SHP77 (cell line): ENCODE measurements around the gene SYNGR1.
A peak's percentile ranks its signal among the peaks of the same experiment; 100 is the strongest.
"Not testable (repeated sequence)": the region's sequence is repeated elsewhere in the genome, so short reads cannot be mapped to it uniquely, and the experiment has no call there.

Source experiments
- DNase-seq, 2 experiments: peaks; one replicate each; lab custom pipeline; 2025; lab: John Stamatoyannopoulos, UW

The SYNGR1 gene

DNA sequence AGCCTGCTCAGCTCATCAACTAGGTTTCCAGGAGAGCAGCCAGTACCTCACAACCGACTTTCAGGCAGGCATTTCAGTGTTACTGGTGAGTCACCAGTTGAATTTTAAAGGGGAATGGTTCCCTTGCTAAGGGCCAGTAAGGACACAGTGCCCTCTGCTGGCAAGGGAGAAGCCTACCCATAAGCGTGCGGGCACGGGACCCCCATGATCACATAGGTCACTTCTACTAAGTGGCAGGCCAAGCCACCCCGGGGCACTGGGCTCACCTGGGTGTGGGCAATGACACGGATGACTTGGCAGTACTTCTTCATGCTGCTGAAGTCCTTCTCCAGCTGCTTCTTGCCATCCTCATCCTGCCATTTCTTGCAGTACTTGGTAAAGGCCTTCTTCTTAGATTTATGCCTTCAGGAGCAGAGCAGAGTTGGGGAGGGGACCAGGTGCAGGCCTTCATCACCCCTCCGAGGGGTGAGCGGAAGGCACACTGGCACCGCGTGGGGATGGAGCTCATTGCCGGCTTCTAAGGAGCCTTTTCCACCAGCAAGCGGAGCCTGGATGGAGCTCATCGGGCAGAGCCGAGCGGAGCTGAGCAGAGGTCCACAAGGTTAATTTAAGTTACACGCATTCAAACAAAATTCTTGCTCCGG, 33.2 kb upstream of the SYNGR1 start:
- peak; percentile 40 to 70 for DNase-seq

DNA sequence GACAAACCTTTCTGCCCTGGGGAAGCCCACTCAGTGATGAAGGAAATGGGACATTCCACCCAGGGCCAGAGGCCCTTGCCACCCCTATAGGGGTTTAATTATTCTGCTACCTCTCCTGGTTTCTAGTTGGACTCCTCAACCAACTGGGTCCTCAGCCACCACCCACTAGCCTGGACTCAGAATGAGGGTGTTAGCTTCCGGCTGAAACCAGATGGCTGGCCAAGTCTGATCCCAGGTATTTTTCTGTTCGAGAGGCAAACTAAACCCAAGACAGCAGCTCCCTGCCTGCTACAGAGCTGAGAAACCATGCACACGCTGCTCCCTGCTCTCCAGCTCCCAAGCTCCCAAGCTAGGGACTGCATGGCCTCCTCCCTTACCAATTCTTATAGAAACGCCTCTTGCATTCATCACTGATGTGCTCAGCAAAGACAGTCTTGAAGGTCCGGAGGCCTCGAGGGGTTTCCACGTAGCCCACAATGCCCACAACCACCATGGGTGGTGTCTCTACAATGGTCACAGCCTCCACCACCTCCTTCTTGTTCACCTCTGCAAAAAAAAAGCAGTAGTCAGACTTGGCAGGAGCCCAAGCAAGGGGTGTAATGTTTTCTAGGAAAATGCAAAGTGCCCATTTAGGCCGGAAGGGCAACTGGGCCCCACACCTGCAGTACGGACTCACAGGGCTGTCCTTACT, 32.6 kb upstream of the SYNGR1 start:
- no peak for DNase-seq

DNA sequence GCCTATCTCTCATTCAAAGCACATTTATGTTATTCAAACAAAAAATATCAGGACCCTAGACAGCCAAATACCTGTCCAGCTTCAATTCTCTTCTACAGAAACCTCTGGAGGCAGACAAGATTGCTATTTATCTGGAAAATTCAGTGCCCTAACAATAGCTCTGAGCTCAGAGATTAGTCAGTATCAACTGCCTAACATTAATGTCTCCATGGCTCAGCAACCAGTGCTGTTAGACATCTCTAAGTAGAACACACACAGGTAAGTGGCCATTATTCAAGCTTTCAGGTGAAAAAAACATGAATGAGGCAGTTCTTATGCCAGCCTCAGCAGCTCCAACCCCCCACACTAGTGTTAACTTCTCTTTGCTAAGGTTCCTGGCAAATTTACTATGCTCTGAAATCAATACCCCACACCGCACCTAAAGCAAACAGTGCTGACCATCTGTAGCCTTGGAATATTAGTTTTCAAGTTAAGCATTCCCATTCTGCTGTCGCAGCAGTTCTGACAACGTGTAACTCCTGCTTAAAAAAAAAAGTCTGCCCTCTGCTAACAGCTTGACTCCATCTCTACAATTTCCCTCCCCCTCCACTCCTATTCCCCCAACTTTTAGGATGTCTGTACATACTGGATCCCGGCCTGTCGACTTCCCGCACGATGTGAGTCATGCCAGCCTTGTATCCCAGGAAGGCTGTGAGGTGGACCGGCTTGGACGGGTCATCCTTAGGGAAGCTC, 31.9 kb upstream of the SYNGR1 start:
- no peak for DNase-seq

DNA sequence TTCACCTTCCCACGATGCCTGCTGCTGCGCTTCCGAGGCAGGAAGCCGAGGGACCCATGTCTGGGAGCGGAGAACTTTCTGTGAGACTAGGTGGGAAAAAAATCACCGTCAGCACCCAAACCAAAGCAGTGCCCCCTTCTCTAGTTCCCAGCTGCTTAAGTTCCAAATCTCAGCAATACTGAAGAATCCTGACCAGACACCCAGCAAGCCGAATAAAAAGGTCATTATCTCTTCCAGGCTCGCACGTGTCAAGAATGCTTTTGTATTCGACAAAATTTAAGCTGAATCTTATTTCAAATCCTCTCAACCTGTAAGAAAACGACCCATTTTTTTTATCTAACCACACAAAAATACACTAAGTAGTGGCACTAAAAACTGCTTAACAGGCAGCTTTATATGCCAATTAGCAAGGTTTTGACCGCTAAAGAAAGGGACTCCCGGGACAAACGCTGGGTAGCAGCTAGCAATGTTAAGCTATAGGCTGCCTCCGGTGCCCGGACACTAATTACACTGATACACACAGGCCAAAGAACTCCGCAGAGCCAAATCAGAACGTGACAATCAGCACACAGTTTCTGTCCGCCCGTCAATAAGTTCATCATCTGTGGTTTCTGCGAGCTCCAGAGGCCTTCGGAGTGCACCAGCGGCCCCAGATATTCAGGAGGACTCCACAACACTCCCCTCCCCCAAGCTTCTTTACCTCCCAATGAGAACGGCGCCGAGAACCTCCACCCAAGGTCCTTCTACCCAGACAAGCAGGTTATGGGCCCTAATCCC, 31.1 kb upstream of the SYNGR1 start:
- DNase-seq: no peak

DNA sequence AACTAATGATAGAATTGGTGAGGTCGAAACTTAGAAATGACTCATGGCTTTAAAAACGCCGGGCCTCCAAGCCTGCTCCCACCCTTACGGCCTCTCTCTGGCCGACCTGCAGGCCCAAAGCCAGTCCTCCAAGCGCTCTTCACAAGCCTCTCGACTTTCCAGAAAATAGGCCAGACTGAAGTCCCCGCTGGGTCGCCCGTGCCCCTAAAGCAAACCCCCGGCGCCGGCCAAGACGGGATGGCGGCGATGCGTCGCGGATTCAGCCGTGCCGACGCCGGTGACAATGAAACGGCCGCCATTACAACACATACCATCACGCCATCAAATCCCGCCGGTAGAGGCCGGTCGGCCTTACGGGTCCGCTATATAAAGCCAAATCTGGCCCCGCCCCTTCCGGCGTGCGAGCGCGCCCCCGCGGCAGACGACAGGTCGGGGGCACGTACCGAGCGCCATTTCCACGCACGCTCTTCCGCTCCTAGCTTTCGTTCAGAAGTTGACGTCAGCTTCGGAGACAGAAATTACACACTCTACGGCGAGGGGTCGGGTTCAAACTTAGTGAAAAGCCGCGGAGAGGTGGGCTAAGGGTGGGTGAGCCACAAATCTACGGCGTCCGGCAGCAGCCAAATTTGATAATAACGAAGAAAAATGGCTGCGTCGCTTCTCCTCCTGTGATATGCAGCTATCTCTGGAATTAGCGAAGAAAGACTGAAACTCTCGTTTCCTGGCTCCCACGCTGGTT, 30.3 kb upstream of the SYNGR1 start, which contains the start of gene RPL3:
Gene RPL3, minus strand, starts transcription at position 340 of the 739 bp plus-strand sequence. Its CDS starts 26 bp downstream, at position 314.
- peak; percentile 97 to 98 for DNase-seq

DNA sequence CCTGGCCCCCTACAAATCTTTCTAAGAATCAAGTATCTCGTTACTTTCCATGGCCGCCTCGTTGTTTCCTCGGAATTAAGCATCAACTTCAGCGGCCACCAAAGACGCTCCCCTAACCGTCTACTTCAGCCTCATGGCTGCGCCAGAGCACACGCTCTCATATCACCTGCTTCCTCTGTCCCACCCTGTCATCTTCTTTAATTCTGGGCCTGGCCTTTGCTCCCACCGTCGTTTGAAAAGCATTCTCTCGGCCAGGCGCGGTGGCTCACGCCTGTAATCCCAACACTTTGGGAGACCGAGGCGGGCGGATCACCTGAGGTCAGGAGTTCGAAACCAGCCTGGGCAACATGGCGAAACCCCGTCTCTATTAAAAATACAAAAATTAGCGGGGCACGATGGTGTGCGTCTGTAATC, 29.2 kb upstream of the SYNGR1 start:
- DNase-seq: not testable (repeated sequence)

DNA sequence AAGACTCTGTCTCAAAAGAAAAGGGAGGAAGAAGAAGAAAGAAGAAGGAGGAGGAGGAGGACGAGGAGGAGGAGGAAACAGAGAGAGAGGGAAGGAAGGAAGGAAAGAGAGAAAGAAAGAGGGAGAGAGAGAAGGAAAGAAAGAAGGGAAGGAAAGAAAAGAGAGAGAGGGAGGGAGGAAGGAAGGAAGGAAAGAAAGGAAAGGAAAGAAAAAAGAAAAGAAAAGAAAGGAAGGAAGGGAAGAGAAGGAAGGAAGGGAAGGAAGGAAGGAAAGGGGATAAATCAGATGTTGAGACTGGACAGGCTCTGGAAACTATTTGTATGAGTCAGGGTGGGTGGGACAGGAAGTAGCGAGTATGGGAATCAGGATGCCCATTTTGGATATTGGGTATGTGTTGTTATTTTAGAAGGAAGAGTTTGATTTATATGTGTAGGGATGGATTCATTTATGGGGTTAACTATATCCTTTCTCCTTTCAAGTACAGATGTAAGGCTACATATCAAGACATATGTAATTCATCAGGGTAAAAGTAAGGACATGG, 24.3 kb upstream of the SYNGR1 start:
- no peak for DNase-seq

DNA sequence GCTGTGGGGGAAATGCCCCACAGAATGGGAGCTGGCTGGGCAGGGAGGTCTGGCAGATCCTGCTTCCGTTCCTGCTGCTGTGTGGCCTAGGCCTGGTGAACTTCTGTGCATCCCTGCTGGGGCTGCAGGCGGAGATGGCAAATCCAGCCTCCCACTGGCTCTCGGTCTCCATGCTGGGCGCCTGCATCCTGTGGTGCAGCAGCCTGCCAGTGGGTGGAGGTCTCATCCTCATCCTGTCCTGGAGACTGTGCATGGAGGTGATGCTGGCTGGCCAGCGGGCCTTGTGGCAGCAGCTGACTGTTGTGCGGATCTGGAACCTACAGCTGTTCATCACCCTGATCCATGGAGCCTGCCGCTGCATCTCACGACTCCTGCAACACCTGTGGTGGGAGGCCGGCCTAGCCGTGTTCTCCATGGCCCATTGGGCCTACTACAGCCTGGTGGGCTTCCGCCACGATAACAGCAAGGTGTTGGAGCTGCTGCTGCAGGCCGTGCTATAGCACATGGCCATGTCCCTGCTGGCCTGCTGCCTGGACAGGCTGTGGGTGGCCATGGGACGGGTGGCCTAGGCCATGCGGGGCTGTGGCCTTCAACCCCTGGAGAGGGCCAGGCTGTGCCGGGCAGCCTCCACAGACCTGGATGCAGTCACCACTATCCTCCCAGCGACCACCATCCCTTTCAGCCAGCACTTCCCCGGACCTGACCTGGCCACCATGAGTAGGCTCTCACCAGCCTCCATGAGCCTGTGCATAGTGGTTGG, 21.6 kb upstream of the SYNGR1 start:
- DNase-seq: no peak

DNA sequence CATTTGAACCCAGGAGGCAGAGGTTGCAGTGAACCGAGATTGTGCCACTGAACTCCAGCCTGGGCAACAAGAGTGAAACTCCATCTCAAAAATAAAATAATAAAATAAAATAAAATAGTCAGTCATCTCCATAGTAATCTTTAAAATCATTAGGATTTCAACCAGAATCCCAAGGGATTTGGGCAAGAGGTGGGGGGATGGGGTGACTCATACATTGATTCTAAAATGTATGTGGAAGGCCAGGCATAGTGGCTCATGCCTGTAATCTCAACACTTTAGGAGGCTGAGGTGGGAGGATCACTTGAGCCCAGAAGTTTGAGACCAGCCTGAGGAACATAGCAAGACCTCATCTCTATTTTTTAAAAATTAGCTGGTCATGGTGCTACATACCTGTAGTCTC, 19.2 kb upstream of the SYNGR1 start:
- not testable (repeated sequence) for DNase-seq

DNA sequence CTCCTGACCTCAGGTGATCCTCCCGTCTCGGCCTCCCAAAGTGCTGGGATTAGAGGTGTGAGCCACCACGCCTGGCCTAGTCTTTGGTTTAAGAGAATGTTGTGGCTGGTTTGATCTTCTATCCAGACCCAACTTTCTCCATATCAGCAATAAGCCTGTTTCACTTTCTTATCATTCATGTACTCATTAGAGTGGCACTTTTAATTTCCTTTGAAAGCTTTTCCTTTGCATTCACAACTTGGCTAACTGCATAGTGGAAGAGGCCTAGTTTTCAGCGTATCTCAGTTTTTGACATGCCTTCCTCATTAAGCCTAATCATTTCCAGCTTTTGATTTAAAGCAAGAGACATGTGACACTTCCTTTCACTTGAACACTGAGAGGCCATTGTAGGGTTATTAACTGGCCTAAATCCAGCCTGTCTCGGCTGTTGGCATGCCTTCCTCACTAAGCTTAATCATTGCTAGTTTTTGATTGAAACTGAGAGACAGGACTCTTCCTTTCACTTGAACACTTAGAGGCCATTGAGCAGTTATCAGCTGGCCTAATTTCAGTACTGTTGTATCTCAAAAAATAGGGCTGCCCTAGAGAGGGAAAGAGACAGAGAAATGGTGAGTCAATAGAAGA, 17.2 kb upstream of the SYNGR1 start:
- no peak for DNase-seq

DNA sequence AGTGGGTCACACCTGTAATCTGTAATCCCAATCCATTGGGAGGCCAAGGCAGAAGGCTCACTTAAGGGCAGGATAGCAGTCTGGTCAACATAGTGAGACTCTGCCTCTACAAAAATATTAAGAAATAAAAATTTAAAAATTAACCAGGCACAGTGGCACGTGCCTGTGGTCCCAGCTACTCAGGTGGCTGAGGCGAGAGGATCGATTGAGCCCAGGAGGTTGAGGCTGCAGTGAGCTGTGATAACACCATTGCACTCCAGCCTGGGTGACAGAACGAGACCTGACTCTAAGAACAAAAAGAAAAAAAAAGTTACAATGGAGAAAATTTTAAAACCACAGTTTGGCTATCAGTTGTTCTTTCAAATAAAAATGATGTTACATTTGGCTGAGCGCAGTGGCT, 13.4 kb upstream of the SYNGR1 start:
- DNase-seq: no peak

DNA sequence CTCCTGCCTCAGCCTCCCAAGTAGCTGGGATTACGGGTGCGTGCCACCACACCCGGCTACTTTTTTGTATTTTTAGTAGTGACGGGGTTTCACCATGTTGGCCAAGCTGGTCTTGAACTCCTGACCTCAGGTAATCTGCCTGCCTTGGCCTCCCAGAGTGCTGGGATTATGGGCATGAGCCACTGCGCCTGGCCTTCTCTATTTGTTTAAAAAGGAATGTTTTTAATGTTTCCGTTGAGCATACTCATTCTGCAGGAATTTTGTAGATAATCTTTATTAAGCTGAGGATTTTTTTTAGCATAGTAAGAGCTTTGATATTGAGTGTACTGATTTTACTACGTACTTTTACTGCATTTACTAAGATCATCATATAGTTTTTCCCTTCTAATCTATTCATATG, 10.0 kb upstream of the SYNGR1 start:
- DNase-seq: not testable (repeated sequence)

DNA sequence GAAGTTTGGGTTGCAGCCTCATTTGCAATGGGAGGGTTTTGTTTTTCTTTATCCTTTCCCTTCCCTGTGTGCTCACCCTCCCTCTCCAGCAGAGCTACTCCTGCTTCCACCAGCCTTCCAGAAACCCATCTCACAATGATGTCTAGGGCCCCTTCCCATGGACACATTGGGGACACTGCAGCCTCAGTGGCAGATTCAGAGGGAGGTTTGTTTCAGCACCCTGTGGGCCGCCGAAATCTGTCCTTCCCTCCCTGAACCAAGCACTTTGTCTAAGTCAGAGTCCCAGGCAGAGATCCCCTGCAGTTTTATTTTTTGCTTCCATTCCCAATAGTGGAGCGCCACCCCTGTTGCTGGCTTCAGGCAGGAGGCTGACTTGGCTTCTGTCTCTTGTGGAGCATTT, 8.6 kb upstream of the SYNGR1 start:
- no peak for DNase-seq

DNA sequence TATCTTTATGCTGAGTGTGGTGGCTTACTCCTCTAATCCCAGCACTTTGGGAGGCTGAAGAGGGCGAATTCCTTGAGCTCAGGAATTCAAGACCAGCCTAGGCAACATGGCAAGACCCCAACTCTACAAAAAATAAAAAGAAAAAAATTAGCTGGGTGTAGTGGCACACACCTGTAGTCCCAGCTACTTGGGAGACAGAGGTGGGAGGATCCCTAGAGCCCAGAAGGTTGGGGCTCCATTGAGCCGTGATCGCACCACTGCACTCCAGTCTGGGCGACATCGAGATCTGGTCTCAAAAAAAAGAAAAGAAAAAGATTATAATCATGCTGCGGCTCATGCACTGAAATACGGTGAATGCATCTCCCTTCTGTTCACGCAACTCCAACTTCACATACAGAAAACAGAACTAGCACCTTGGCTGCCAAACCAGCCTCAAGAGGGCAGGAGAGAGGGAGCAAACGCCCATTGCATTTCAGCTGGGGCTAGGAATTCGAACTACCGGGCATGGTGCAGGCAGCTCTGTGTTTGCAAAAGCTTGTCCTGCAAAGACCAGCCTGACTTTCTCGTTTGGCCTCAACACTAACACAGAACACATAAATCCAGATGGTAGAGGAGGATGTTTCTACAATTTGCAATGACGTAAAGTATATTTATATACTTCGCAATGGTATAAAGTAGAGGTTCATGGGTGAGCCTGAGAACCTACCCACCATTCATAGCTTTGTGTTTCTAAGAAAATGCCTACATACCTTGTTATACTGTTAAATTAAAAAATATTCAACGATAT, 6.3 kb upstream of the SYNGR1 start:
- peak; percentile 48 to 67 for DNase-seq

DNA sequence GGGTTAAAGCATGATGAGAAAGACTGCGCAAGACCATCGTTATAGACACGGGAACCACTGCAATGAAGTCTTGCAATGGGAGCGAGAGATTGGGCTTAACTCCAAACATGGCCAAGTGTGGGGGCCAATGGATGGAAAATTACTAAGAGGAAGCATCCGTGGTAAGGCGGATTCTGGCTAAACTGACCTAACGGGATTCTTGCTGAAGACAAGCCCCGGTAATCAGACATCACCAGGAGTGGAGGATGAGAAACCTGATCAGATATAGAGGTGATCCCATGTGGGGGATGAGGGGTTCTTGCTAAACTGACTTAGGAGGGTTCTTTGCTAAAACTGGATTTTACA, 5.8 kb upstream of the SYNGR1 start:
- no peak for DNase-seq

DNA sequence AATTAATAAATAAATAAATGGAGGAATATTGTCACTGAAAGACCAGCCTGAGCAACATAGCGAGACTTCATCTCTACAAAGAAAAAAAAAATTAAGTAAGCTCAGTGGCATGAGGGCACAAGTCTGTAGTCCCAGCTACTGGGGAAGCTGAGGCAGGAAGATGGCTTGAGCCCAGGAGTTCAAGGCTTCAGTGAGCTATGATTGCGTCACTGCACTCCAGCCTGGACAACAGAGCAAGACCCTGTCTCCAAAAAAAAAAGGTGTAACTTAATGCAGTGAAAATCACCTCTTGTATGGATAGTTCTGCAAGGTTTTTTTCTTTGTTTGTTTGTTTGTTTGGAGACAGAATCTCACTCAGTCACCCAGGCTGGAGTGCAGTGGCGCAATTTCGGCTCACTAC, 4.6 kb upstream of the SYNGR1 start:
- no peak for DNase-seq

DNA sequence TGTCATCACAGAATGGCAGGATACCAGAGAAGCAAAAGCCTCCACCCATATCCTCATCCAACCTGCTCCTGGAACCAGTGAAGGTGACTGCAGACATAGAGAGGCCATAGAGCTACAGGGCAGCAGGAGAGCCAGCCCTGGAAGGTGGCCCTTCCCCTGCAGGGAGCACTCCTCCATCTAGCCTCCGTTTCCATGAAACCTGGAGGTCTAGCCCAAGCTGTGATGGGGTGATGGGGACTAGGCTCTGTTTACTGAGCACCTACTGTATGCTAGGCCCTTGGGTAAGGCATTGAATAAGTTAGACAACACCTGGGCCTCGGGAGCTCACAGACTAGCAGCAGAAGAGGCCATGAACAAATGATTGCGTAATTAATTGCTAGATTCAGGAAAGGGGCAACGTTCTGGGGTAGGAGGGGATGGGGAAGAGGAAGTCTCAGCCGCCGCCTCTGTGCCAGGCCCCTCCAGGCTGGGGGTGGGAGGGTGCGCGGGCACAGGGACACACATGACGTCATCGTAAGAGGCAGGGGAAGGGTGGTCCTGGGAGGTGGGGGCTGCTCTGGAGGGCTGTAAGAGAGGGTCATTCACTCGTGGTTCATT, 784 bp upstream of the SYNGR1 start:
- peak in 1 of 2 experiments; percentile 24 for DNase-seq

DNA sequence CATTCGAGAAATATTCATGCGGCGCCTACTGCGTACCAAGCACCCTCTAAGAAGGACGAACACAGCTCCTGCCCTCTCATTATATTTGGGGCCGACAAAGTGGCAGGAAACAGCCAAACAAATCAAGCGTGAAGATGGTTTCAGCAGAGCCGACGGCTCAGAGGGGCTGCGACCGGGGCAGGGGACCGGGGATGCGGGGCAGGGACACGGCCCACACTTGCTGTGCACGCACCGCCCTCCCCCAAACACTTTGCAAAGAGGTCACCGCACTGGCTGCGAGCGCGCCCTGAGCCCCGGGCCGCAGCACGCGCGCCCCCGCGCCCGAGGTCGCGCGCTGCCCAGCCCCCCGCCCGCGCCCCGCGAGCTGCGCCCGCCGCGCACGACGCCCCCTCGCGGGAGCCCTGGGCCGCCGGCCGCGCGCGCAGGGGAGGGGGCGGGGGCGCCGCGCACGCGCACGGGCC, 255 bp upstream of the SYNGR1 start:
- DNase-seq: peak in 1 of 2 experiments; percentile 47
